Bone marrow (tissue), 2 donors: ENCODE data around the gene UQCC5.

ENCODE experiments used
- DNase-seq, 2 donors: peaks; one replicate each; lab custom pipeline; 2025; lab: John Stamatoyannopoulos, UW

Gene UQCC5

DNA sequence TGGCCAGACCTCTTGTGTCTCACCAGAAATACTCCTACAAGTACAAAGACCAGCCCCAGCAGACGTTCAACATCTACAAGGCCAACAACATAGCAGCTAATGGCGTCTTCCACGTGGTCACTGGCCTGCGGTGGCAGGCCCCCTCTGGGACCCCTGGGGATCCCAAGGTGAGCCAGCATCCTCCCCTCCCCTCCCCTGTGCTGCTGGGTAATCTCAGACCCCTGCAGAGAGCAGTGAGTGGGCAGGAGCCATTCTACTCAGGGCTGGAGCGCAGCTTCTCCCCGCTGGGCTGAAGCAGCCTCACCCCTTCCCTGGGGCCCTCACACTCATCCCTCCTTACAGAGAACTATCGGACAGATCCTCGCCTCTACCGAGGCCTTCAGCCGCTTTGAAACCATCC, 31.4 kb upstream of the UQCC5 start:
- no peak for DNase-seq

DNA sequence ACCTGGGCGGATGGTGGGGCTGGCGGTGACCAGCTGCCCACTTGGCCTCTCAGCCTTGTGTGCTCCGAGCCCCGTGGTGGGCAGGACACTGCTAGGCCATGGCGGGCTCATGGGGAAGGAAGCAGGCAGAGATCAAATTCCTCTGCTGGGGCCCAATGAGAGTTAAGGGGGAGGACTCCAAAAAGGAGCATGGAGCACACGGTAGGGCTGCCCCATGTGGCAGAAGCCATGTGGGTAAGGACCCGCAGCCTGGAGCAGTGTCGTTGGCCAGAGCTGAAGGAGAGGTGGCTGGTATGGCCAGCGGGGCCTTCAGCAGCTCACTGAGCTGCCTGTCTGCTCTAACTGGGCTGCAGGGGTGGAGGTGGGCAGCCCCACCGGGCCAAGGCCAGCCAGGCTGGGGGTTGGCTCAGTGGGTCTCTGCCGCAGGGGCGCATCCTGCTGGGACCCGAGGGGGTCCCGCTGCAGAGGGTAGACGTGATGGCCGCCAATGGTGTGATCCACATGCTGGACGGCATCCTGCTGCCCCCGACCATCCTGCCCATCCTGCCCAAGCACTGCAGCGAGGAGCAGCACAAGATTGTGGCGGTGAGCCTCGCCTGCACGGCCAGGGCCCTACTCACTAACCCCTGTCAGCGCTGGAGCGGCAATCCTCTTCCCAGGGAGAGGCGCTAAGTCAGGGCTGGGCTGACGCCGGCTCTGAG, 30.0 kb upstream of the UQCC5 start:
- DNase-seq = no peak

DNA sequence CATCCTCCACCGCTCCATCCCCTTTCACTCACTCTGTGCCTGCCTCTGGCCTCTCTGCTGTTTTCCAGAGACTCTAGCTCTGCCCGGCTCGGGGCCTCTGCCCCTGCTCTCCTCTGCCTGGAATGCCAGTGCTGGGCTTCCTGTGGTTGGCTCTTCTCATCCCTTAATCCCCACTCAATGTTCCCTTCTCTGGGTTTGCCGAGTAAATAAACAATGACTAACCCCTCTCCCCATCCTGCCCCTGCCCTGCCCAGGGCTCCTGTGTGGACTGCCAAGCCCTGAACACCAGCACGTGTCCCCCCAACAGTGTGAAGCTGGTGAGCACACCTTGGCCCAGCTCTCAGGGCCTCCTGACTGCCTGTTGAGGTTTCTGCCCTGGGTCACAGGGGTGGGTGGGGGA, 29.0 kb upstream of the UQCC5 start:
- no peak for DNase-seq

DNA sequence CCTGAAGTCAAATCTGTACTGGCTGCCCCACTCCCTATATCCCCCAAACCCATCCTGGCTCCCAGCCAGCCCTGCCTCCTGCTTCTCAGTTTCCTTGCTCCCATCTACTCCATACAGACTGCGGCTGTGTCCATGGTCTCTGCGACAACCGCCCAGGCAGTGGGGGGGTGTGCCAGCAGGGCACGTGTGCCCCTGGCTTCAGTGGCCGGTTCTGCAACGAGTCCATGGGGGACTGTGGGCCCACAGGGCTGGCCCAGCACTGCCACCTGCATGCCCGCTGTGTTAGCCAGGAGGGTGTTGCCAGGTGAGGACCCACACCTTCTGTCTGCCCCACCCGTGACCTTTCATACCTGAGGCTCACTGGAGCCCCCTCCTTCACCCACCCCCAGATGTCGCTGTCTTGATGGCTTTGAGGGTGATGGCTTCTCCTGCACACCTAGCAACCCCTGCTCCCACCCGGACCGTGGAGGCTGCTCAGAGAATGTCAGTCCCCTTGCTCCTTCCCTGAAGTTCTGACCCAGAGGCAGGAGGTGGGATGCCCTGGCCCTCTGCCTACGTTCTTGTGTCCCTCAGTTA, 26.6 kb upstream of the UQCC5 start:
- DNase-seq = no peak

DNA sequence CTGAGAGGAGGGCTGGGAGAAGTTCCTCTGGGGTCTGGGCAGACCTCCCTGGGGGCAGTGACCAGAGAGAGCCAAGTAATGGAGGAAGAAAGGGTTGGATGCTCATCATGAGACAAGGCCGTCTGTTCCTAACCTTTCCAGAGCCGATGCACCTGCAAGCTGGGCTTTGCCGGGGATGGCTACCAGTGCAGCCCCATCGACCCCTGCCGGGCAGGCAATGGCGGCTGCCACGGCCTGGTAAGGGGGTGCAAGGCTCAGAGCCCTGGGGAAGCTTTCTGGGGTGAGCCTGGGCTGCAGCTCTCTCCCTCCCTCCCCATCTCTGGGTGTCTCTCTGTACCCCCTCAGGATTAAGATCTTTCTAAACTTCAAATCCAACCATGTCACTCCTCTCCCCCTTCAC, 24.9 kb upstream of the UQCC5 start:
- DNase-seq = no peak

DNA sequence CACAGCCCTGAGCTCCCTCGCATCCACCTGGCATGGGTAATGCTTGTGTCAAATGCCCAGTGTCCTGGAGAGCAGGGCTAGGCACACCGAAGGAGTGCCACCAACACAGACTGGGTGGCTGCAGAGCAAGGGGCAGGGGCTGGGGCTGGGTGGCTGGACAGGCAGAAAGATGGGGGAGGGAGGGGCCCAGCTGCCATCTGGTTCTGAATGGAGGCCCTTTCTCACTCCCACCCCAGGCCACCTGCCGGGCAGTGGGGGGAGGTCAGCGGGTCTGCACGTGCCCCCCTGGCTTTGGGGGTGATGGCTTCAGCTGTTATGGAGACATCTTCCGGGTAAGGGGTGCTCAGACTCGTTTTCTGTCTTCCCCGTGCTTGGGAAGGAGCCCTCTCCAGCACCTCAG, 24.3 kb upstream of the UQCC5 start:
- no peak for DNase-seq

DNA sequence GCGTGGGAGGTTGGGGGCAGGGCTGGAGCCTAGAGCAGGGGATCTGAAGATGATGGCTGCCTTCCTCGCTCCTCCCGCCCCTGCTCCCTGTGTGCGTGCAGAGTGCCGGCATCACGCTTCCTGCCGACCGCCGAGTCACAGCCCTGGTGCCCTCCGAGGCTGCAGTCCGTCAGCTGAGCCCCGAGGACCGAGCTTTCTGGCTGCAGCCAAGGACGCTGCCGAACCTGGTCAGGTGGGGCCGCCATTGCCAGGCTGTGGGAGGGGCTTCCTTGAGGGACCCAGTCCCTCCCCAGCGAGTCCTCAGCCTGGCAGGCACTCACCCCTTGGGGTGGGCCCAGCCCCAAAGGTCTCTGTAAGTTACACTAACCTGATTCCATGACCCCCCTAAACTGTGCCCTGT, 23.7 kb upstream of the UQCC5 start:
- no peak for DNase-seq

DNA sequence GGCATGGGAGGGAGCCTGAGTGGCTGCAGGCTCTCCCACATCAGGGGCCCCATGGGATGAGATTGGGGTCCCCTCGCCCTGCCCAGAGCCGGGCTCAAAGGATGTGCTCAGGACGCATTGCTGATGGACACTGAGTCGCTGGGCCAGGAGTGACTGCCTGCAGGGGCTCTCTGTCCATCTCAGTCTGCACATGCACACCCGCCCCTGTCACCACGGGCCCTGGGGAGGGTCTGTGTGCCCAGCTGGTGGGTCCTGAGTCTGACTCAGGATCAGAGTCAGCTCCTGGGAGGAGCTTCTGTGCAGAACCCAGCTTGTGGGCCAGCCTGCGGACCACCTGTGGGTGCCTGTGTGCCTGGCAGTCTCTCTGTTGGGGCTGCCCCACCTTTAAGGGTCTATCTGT, 23.1 kb upstream of the UQCC5 start:
- no peak for DNase-seq

DNA sequence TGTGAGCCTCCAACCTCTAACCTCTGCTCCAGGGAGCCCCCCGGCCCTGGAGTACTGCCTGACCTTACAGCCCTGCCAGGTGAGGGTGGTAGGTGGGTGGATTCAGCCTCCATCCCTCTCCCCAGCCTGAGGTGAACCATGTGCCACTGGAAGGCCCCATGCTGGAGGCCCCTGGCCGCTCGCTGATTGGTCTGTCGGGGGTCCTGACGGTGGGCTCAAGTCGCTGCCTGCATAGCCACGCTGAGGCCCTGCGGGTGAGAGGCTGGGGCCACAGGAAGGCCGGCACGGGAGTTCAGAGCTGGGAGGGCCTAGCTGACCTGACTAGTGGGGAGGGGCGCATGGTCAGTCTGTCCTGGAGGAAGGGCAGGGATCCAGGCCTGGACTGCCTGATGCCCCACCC, 21.8 kb upstream of the UQCC5 start:
- no peak for DNase-seq

DNA sequence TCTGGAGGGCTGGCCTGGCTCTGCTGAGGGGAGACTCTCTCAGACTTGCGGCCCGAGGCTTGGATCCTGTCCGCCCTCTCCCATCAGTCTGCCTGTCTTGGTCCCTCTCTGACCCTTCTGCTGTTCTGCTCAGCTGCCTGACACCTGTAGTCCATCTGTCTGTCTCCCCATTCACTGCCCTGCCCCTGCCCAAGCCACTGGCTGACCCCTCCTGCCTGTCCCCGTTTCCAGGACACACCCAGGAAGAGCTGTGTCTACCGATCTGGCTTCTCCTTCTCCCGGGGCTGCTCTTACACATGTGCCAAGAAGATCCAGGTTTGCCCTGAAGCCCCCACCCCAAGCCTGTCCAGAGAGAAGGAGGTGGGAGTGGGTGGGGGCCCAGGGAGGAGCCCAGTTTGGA, 21.2 kb upstream of the UQCC5 start:
- no peak for DNase-seq

DNA sequence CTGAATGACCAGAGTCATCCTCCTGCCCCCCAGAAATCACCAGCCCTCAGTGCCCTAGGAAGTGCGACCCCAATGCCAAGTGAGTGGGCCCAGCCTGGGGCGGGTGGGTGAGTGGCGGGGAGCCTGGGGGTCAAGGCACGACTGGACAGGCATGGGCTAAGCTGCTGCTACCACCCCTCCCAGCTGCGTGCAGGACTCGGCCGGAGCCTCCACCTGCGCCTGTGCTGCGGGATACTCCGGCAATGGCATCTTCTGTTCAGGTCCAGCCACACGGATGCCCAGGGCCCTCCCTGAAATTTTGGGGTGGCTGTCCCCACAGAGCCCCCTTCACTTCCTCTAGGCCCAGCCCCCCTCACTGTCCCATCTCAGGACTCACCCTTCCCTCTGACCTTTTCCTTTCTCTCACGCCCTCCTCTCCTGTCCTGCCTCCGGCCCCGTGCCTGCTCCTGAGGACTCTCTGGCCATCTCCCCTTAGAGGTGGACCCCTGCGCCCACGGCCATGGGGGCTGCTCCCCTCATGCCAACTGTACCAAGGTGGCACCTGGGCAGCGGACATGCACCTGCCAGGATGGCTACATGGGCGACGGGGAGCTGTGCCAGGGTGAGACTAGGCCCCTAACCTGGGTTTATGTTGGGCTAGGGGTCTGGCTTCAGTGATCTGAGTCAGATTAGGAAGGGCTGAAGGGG, 19.8 kb upstream of the UQCC5 start:
- no peak for DNase-seq

DNA sequence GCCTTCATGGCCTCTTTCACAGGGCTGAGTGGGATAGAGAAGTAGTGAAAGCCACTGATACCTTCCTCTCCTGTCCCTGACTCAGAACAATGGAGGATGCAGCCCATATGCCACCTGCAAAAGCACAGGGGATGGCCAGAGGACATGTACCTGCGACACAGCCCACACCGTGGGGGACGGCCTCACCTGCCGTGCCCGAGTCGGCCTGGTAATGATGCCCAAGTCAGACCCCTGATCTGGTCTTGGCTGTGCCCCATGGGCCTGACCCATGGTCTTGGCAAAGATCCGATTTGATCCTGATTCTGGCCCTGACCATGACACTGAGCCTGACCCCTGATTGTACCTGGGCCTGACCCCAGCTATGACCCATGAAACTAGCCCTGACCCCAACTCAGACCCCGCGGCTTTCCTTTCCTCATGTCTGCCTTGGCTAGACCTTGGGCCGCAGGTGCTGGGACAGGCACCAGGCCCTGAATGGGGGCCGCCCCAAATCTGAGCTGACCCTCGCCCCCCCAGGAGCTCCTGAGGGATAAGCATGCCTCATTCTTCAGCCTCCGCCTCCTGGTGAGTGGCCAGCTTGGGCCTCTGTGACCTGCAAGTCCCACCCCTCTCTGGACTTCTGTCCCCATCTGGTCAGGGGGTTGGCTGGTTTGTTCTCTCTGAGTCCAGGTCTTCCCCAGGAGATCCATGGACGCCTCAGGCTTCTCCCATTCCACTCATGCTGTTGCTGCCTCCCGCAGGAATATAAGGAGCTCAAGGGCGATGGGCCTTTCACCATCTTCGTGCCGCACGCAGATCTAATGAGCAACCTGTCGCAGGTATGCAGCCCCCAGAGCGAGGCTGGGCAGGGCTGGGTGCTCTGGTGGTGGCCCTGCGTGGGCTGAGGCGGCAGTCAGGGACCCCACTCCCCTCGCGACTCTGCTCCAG, 18.3 kb upstream of the UQCC5 start:
- no peak for DNase-seq

DNA sequence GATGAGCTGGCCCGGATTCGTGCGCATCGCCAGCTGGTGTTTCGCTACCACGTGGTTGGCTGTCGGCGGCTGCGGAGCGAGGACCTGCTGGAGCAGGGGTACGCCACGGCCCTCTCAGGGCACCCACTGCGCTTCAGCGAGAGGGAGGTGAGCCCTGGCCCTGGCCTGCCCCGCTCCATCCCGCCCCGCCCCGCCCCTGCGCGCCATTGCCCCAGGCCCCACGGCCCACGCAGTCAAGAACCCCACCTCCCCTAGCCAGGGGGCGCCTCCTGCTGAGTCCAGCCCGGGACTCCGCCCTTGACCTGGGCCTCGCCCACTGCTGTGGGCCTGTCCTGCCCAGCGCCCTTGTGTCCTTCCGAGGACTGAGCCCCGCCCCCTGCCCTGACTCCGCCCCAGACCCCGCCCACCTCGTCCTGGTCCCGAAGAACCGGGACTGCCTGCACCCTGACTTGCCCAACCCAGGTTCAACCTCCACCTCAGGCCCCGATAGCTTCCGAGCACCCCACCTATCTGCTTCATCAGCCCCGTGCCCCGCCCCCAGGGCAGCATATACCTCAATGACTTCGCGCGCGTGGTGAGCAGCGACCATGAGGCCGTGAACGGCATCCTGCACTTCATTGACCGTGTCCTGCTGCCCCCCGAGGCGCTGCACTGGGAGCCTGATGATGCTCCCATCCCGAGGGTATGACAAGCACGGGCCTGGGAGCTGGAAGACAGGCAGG, 17.5 kb upstream of the UQCC5 start:
- no peak for DNase-seq

DNA sequence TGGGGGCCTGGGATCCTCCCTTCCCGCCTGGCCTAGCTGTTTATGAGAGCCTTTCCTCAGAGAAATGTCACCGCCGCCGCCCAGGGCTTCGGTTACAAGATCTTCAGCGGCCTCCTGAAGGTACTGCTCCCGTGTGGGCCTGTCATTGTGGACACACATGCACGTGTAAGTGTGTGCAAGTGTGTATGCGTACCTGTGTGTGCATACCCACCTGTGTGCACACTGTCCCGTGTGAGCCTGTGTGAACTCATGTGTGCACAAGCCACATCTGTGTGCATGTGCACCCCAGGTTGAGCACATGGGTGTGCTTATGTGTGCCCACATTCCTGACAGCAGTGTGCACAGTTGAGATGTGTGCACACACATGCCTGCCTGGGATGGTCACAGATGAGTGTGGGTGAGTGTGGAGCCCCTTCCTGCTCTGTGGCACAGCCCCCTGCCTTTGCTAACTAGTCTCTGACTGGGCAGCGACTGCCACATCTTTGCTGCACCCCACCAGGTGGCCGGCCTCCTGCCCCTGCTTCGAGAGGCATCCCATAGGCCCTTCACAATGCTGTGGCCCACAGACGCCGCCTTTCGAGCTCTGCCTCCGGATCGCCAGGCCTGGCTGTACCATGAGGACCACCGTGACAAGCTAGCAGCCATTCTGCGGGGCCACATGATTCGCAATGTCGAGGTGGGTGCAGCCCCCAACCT, 16.8 kb upstream of the UQCC5 start:
- DNase-seq = no peak

DNA sequence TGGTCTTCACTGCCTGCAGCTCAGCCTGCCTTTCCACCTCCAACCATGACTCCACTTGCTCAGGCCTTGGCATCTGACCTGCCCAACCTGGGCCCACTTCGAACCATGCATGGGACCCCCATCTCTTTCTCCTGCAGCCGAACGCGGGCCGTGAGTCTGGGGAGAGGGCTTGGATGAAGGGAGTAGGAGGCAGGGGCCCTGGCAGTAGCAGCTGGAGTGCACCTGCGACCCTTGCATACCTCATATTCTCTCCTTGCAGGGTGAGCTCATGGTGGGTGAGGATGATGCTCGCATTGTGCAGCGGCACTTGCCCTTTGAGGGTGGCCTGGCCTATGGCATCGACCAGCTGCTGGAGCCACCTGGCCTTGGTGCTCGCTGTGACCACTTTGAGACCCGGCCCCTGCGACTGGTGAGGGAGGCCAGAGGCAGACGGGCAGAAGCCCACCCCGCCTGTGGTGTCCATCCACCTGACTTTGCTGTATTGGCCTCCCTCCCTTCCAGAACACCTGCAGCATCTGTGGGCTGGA, 16.2 kb upstream of the UQCC5 start:
- DNase-seq = no peak

DNA sequence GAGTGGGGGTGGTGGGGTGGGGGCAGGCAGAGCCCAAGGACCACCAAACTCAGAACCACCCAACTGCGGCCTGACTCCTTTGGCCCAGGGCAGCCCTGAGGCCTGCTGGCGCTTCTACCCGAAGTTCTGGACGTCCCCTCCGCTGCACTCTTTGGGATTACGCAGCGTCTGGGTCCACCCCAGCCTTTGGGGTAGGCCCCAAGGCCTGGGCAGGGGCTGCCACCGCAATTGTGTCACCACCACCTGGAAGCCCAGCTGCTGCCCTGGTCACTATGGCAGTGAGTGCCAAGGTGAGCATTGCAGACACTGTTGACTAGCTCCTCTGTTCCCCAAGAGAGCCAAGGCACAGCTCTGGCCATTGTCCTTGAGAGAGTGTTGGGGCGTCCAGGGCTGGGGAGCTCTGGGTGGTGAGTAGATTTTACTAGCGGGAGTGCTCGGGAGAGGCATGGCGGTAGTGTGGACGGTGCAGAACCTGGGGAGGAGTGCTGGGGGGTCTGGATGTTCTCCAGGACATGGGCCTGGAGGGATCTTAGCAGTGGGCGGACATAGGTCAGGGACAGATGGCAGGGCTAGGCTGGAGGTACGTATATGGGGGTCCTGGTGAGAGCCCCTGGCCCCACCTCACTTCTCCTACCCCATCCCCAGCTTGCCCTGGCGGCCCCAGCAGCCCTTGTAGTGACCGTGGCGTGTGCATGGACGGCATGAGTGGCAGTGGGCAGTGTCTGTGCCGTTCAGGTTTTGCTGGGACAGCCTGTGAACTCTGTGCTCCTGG, 15.5 kb upstream of the UQCC5 start:
- DNase-seq = no peak

DNA sequence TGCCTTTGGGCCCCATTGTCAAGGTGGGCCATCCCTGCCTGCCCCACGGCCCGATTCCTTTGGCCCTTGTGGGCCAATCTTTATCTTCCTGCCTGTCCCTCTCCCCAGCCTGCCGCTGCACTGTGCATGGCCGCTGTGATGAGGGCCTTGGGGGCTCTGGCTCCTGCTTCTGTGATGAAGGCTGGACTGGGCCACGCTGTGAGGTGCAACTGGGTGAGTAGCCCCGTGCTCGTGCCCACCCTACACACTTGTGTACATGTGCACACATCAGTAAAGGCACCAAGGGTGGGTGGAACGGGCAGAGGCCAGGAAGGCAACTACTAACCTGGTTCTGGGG, 14.9 kb upstream of the UQCC5 start:
- no peak for DNase-seq

DNA sequence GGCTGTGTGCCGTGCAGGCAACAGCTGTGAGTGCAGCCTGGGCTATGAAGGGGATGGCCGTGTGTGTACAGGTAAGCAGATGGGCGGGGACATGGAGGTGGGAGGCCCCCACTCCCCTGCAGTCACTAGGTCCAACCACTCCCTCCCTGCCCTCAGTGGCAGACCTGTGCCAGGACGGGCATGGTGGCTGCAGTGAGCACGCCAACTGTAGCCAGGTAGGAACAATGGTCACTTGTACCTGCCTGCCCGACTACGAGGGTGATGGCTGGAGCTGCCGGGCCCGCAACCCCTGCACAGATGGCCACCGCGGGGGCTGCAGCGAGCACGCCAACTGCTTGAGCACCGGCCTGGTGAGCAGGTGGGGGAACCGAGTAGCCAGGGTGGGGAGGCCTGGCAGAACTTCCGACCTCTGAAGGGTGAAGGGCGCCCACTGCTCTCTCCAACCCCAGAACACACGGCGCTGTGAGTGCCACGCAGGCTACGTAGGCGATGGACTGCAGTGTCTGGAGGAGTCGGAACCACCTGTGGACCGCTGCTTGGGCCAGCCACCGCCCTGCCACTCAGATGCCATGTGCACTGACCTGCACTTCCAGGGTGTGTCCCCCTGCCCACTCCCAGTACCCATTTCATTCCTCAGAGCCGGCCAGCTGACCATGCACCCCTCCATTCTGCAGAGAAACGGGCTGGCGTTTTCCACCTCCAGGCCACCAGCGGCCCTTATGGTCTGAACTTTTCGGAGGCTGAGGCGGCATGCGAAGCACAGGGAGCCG, 14.3 kb upstream of the UQCC5 start:
- DNase-seq = no peak

DNA sequence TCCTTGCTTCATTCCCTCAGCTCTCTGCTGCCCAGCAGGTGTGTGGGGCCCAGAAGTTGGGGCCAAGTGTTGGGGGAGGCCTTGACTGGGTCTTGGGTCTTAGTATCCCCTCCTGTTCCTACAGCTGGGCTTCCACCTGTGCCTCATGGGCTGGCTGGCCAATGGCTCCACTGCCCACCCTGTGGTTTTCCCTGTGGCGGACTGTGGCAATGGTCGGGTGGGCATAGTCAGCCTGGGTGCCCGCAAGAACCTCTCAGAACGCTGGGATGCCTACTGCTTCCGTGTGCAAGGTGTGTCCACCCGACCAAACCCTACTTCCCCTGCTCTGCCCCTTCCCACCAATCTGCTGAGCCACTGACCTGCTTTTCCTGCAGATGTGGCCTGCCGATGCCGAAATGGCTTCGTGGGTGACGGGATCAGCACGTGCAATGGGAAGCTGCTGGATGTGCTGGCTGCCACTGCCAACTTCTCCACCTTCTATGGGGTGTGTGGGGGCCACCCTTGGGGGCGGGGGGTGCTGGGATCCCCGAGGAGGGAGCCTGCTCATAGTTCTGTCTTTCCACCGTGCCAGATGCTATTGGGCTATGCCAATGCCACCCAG, 13.7 kb upstream of the UQCC5 start:
- DNase-seq = no peak
